A549 (cell line): ENCODE data around the gene TESMIN. TPM values are rescaled to one million over a fixed set of nuclear protein-coding genes. Genes with fewer than 3 reads are reported as not detected.

Source experiments
- ATAC-seq, 2 experiments: fragments of 200-7000 bp in 1 of 2; fragments of >200 bp in 1 of 2; cut with Nextera tagmentation in 1 of 2; cut with Tn5 transposase in 1 of 2; 3 replicates each; pipeline versions ENCODE4 v1.8.0 to v1.9.1; 2018 to 2020; ENCODE audit warnings: mild to moderate bottlenecking in 1 of 2, moderate library complexity in 1 of 2
- CTCF ChIA-PET: fragments of 300-600 bp; sonication (Branson Sonifier 250); formaldehyde crosslinking; extraction: SDS; loops from one replicate; lab custom pipeline; 2021; ENCODE audit warnings: antibody characterized with exemption, inconsistent platforms; lab: Yijun Ruan, JAX
- POLR2A ChIA-PET: fragments of 350-600 bp; formaldehyde crosslinking; extraction: SDS; loops from one replicate; lab custom pipeline; 2021; ENCODE audit warnings: antibody characterized with exemption, inconsistent platforms; lab: Yijun Ruan, JAX
- DNase-seq, 2 experiments: peaks; one replicate each; pipeline versions ENCODE4 v3.0.0 to v3.0.0-alpha.2; 2011 to 2016; ENCODE audit warnings: low read depth in 1 of 2, low spot score in 1 of 2
- FAIRE-seq: peaks from 2 replicates; lab custom pipeline; 2011; peaks lifted over from hg19 to GRCh38; lab: Jason Lieb, UNC
- H3K27ac ChIP-seq, 2 experiments: fragments of >200 bp; sonication (Bioruptor Twin); formaldehyde crosslinking; 3 replicates each; pipeline ENCODE4 v1.5.1; 2016 to 2017
- H3K4me1 ChIP-seq: fragments of >200 bp; sonication (Bioruptor Twin); formaldehyde crosslinking; 3 replicates; pipeline ENCODE4 v1.6.1; 2016
- H3K4me2 ChIP-seq: fragments of >200 bp; sonication (Bioruptor Twin); formaldehyde crosslinking; 3 replicates; pipeline ENCODE4 v1.6.1; 2016
- H3K4me3 ChIP-seq: fragments of >200 bp; sonication (Bioruptor Twin); formaldehyde crosslinking; 3 replicates; pipeline ENCODE4 v1.5.1; 2016
- H3K9me3 ChIP-seq: fragments of >200 bp; sonication (Bioruptor Twin); formaldehyde crosslinking; 3 replicates; pipeline ENCODE4 v1.6.1; 2016
- BHLHE40 ChIP-seq: IDR thresholded peaks from 2 replicates; pipeline ENCODE4 v1.6.1; 2012; ENCODE audit warnings: low read depth, low read length, inconsistent platforms
- CBX8 ChIP-seq: fragments of 200-600 bp; sonication (generic); IDR thresholded peaks from 2 replicates; pipeline ENCODE4 v1.6.1; 2016
- CEBPB ChIP-seq, 2 experiments: fragments of >200 bp in 1 of 2; sonication (Bioruptor Twin) in 1 of 2; formaldehyde crosslinking in 1 of 2; IDR thresholded peaks; 2 replicates each; pipeline ENCODE4 v1.6.1; 2012 to 2016
- CTCF ChIP-seq: fragments of >200 bp; sonication (Bioruptor Twin); formaldehyde crosslinking; IDR thresholded peaks from 3 replicates; pipeline ENCODE4 v1.5.1; 2016
- GATA3 ChIP-seq: IDR thresholded peaks from 2 replicates; pipeline ENCODE4 v1.6.1; 2012; ENCODE audit warnings: borderline replicate concordance
- HMGXB4 ChIP-seq: fragments of 250-450 bp; sonication (Bioruptor Pico); IDR thresholded peaks from 2 replicates; pipeline ENCODE4 v1.5.0; 2021; ENCODE audit warnings: mild to moderate bottlenecking, moderate library complexity, borderline replicate concordance
- KDM5A ChIP-seq: fragments of 200-600 bp; sonication (generic); IDR thresholded peaks from 2 replicates; pipeline ENCODE4 v1.6.1; 2016; ENCODE audit warnings: antibody characterized with exemption, mild to moderate bottlenecking
- RAD21 ChIP-seq, 2 experiments: fragments of >200 bp in 1 of 2; sonication (Bioruptor Twin) in 1 of 2; formaldehyde crosslinking in 1 of 2; IDR thresholded peaks in 1 of 2; conservative IDR thresholded peaks in 1 of 2; 2 replicates in 1 of 2; 3 replicates in 1 of 2; pipeline ENCODE4 v1.6.1; 2012 to 2018; ENCODE audit warnings: inconsistent platforms in 1 of 2
- RARB ChIP-seq: fragments of 250-450 bp; sonication (Bioruptor Pico); IDR thresholded peaks from 2 replicates; pipeline ENCODE4 v1.8.0; 2021; ENCODE audit warnings: mild to moderate bottlenecking, moderate library complexity
- RFX5 ChIP-seq: fragments of 450-650 bp; IDR thresholded peaks from 2 replicates; pipeline ENCODE4 v1.7.1; 2014; ENCODE audit warnings: antibody characterized with exemption, mild to moderate bottlenecking, moderate library complexity
- SREBF2 ChIP-seq: fragments of 450-650 bp; IDR thresholded peaks from 2 replicates; pipeline ENCODE4 v1.6.1; 2014; ENCODE audit warnings: mild to moderate bottlenecking, moderate library complexity
- ZFP36 ChIP-seq: fragments of 450-650 bp; IDR thresholded peaks from 2 replicates; pipeline ENCODE4 v1.6.1; 2014; ENCODE audit warnings: borderline replicate concordance; ENCODE audit not compliant: partially characterized antibody
- ZSCAN20 ChIP-seq: fragments of 250-450 bp; sonication (Bioruptor Pico); IDR thresholded peaks from 2 replicates; pipeline ENCODE4 v1.8.0; 2022; ENCODE audit warnings: mild to moderate bottlenecking, moderate library complexity
- WGBS: methylation state at CpG from one replicate; pipeline ENCODE4 v1.1.6; 2017; ENCODE audit errors: missing lambda C conversion rate; 5-methylcytosine and 5-hydroxymethylcytosine counted together
- polyA plus RNA-seq, 4 experiments: library from polyadenylated mRNA; depleted of rRNA in 3 of 4; stranded (reverse); fragments of >200 nt; fragmentation: RNase III in 1 of 4; extraction: RNeasy Plus Mini Kit Qiagen cat#74134 plus additional on column Dnase treatment in 1 of 4; gene quantifications; 2 replicates in 3 of 4; 3 replicates in 1 of 4; pipeline ENCODE4 v1.2.3, GENCODE V29; 2011 to 2017
- TF ChIP-seq, protein P1 (sequence below): fragments of 250-450 bp; sonication (Bioruptor Pico); IDR thresholded peaks from 2 replicates; pipeline ENCODE4 v1.5.0; 2020; ENCODE audit warnings: low read depth, mild to moderate bottlenecking, moderate library complexity
- TF ChIP-seq, protein P2 (sequence below): fragments of 450-650 bp; IDR thresholded peaks from 2 replicates; pipeline ENCODE4 v1.6.1; 2014; ENCODE audit warnings: antibody characterized with exemption

Gene TESMIN
- polyA plus RNA-seq, 2 of the 4 experiments (the other 2 are of a cell fraction), result 4.5 to 5.2 TPM

- Histone ChIP-seq H3K27ac (no peak overlapping the region), H3K4me2 (no peak overlapping the region), H3K4me3 (no peak overlapping the region), H3K4me1 (no peaks in the 10 kb centered on the region), H3K9me3 (peaks cover 6% of the 10 kb centered on the region; the same call in 1 of the 3 replicates)
- ChIA-PET POLR2A (no interaction called here), CTCF (no interaction called here)
- TF ChIP-seq KDM5A, result no peak
- no peak for TF ChIP-seq GATA3
- TF ChIP-seq, protein P1, sequence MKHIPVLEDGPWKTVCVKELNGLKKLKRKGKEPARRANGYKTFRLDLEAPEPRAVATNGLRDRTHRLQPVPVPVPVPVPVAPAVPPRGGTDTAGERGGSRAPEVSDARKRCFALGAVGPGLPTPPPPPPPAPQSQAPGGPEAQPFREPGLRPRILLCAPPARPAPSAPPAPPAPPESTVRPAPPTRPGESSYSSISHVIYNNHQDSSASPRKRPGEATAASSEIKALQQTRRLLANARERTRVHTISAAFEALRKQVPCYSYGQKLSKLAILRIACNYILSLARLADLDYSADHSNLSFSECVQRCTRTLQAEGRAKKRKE (CRISPR knock-in tag), result no peak
- TF ChIP-seq SREBF2, result no peak
- TF ChIP-seq BHLHE40, result no peak
- TF ChIP-seq CTCF, result no peak
- FAIRE-seq, result no peak
- ATAC-seq, result no peak
- 44% methylated on average over 4 of the region's 4 CpGs for WGBS
- no peak for DNase-seq
Observed at GRCh38 chr11:68724293-68724692, 27.0 kb downstream of the TESMIN start.

GRCh38 chr11:68722143-68722542 lies 29.2 kb downstream of the TESMIN start:
- Histone ChIP-seq H3K4me3 (no peak overlapping the region), H3K27ac (no peak overlapping the region), H3K4me2 (no peak overlapping the region), H3K9me3 (peaks cover 10% of the 10 kb centered on the region; the same call in 1 of the 3 replicates), H3K4me1 (no peaks in the 10 kb centered on the region)
- DNase-seq (no peak), FAIRE-seq (no peak), ATAC-seq (no peak)
- 94% methylated on average over 1 of the region's 1 CpG for WGBS
- POLR2A ChIA-PET, result no interaction called here
- TF ChIP-seq RARB (no peak), CEBPB (IDR thresholded peaks at IDR 0.05) (peak; percentile 83 to 89; a peak in 3 of 4 replicates)
- CTCF ChIA-PET, result interaction anchor here (1.3 kb wide), 1 partner anchor 10 kb away, joined by 4 read pairs; no protein-coding TSS in a partner anchor

DNA sequence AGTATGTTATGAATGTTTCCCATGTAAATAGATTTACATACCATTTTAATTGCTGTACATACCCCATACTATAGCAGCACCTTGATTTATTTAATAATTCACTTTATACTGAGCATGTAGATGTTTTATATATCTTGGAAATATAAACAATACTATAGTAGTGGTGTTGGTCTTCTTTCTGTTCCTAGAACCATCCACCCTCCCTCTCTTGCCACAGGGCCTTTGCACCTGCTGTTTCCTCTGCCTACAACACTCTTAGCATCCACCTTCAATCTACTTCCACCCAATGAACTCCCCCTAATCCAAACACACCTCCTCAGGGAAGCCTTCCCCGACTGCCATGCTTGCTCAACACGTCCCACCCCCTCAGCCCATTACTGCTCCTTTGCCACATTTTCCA lies 30.2 kb downstream of the TESMIN start:
- FAIRE-seq (no peak), DNase-seq (no peak), ATAC-seq (no peak)
- CTCF ChIA-PET, result no interaction called here
- POLR2A ChIA-PET, result no interaction called here
- peaks cover 15% of the 10 kb centered on the region for H3K9me3 ChIP-seq
- no peak overlapping the region for H3K4me2 ChIP-seq
- 2% methylated on average over 2 of the region's 2 CpGs for WGBS
- TF ChIP-seq CBX8 (no peak), HMGXB4 (CRISPR knock-in tag) (no peak), RAD21 (conservative IDR thresholded peaks at IDR 0.05 in 1 of 2, IDR thresholded peaks at IDR 0.05 in 1 of 2) (no peak), GATA3 (no peak), RFX5 (no peak), ZFP36 (no peak), ZSCAN20 (CRISPR knock-in tag) (no peak)
- TF ChIP-seq, protein P2, sequence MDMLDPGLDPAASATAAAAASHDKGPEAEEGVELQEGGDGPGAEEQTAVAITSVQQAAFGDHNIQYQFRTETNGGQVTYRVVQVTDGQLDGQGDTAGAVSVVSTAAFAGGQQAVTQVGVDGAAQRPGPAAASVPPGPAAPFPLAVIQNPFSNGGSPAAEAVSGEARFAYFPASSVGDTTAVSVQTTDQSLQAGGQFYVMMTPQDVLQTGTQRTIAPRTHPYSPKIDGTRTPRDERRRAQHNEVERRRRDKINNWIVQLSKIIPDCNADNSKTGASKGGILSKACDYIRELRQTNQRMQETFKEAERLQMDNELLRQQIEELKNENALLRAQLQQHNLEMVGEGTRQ, result no peak
- H3K4me3 ChIP-seq, result no peak overlapping the region
- no peak overlapping the region for H3K27ac ChIP-seq
- H3K4me1 ChIP-seq, result no peaks in the 10 kb centered on the region
